HEK293 (cell line): ENCODE data around the gene TMEM131L.

Source experiments
- BCL11B ChIP-seq: fragments of 450-650 bp; formaldehyde crosslinking; IDR thresholded peaks from 2 replicates; pipeline ENCODE4 v1.5.1; 2016; ENCODE audit warnings: low read depth, missing biosample characterization, missing genetic modification characterization
- HOXA7 ChIP-seq: sonication (generic); formaldehyde crosslinking; IDR thresholded peaks from 2 replicates; pipeline ENCODE4 v1.8.1; 2022; ENCODE audit warnings: missing genetic modification reagents, borderline replicate concordance
- IKZF3 ChIP-seq: fragments of 450-650 bp; IDR thresholded peaks from 2 replicates; pipeline ENCODE4 v1.5.0; 2018; ENCODE audit warnings: missing biosample characterization, mild to moderate bottlenecking, missing genetic modification characterization, moderate library complexity
- KLF1 ChIP-seq: fragments of 450-650 bp; formaldehyde crosslinking; IDR thresholded peaks from 2 replicates; pipeline ENCODE4 v1.5.1; 2016; ENCODE audit warnings: missing biosample characterization, missing genetic modification characterization
- KLF10 ChIP-seq: fragments of 450-650 bp; IDR thresholded peaks from 2 replicates; pipeline ENCODE4 v1.5.1; 2018; ENCODE audit warnings: missing biosample characterization, mild to moderate bottlenecking, missing genetic modification characterization
- OSR2 ChIP-seq: fragments of 450-650 bp; formaldehyde crosslinking; IDR thresholded peaks from 2 replicates; pipeline ENCODE4 v1.5.1; 2016; ENCODE audit warnings: missing biosample characterization, missing genetic modification characterization
- OVOL3 ChIP-seq: fragments of 450-650 bp; formaldehyde crosslinking; IDR thresholded peaks from 2 replicates; pipeline ENCODE4 v1.5.1; 2016; ENCODE audit warnings: missing biosample characterization, missing genetic modification characterization
- PRDM1 ChIP-seq: fragments of 450-650 bp; formaldehyde crosslinking; IDR thresholded peaks from 2 replicates; pipeline ENCODE4; 2016; ENCODE audit warnings: missing biosample characterization, missing genetic modification characterization
- SP7 ChIP-seq: fragments of 450-650 bp; formaldehyde crosslinking; IDR thresholded peaks from 2 replicates; pipeline ENCODE4 v1.5.1; 2016; ENCODE audit warnings: missing biosample characterization, missing genetic modification characterization
- WT1 ChIP-seq: fragments of 450-650 bp; formaldehyde crosslinking; IDR thresholded peaks from 2 replicates; pipeline ENCODE4 v1.5.1; 2016; ENCODE audit warnings: missing biosample characterization, missing genetic modification characterization
- ZBTB17 ChIP-seq: fragments of 450-650 bp; formaldehyde crosslinking; IDR thresholded peaks from 2 replicates; pipeline ENCODE4 v1.5.1; 2016; ENCODE audit warnings: missing biosample characterization, missing genetic modification characterization
- ZEB2 ChIP-seq: fragments of 450-650 bp; formaldehyde crosslinking; IDR thresholded peaks from 2 replicates; pipeline ENCODE4 v1.5.1; 2016; ENCODE audit warnings: missing biosample characterization, missing genetic modification characterization
- ZNF138 ChIP-seq: fragments of 450-650 bp; formaldehyde crosslinking; IDR thresholded peaks from 2 replicates; pipeline ENCODE4 v1.5.1; 2016; ENCODE audit warnings: missing biosample characterization, missing genetic modification characterization, borderline replicate concordance
- ZNF404 ChIP-seq: fragments of 450-650 bp; formaldehyde crosslinking; IDR thresholded peaks from 2 replicates; pipeline ENCODE4 v1.5.1; 2017; ENCODE audit warnings: missing biosample characterization, missing genetic modification characterization
- ZNF514 ChIP-seq: fragments of 450-650 bp; formaldehyde crosslinking; IDR thresholded peaks from 2 replicates; pipeline ENCODE4 v1.5.1; 2016; ENCODE audit warnings: missing biosample characterization, missing genetic modification characterization
- ZNF549 ChIP-seq: fragments of 450-650 bp; IDR thresholded peaks from 2 replicates; pipeline ENCODE4 v1.5.1; 2018; ENCODE audit warnings: missing biosample characterization, missing genetic modification characterization, mild to moderate bottlenecking, inconsistent platforms, moderate library complexity
- ZNF600 ChIP-seq: fragments of 450-650 bp; formaldehyde crosslinking; IDR thresholded peaks from 2 replicates; pipeline ENCODE4 v1.5.1; 2016; ENCODE audit warnings: missing biosample characterization, missing genetic modification characterization
- ZNF776 ChIP-seq: fragments of 450-650 bp; formaldehyde crosslinking; IDR thresholded peaks from 2 replicates; pipeline ENCODE4 v1.5.0; 2017; ENCODE audit warnings: missing biosample characterization, missing genetic modification characterization, borderline replicate concordance
- ZNF837 ChIP-seq: fragments of 450-650 bp; formaldehyde crosslinking; IDR thresholded peaks from 2 replicates; pipeline ENCODE4 v1.5.1; 2016; ENCODE audit warnings: missing biosample characterization, missing genetic modification characterization
- ZNF843 ChIP-seq: fragments of 450-650 bp; formaldehyde crosslinking; IDR thresholded peaks from 2 replicates; pipeline ENCODE4 v1.5.1; 2016; ENCODE audit warnings: missing biosample characterization, missing genetic modification characterization
- ZSCAN30 ChIP-seq: fragments of 450-650 bp; IDR thresholded peaks from 2 replicates; pipeline ENCODE4 v1.5.1; 2018; ENCODE audit warnings: missing biosample characterization, mild to moderate bottlenecking, missing genetic modification characterization, moderate library complexity
- TF ChIP-seq, protein P1 (sequence below): fragments of 450-650 bp; IDR thresholded peaks from 2 replicates; pipeline ENCODE4 v1.5.1; 2018; ENCODE audit warnings: missing biosample characterization, mild to moderate bottlenecking, missing genetic modification characterization
- TF ChIP-seq, protein P2 (sequence below): fragments of 450-650 bp; formaldehyde crosslinking; IDR thresholded peaks from 2 replicates; pipeline ENCODE4 v1.5.1; 2016; ENCODE audit warnings: missing biosample characterization, missing genetic modification characterization
- TF ChIP-seq, protein P3 (sequence below): sonication (generic); formaldehyde crosslinking; IDR thresholded peaks from 2 replicates; pipeline ENCODE4 v1.8.1; 2022; ENCODE audit warnings: mild to moderate bottlenecking, moderate library complexity, missing genetic modification reagents
- TF ChIP-seq, protein P4 (sequence below): fragments of 450-650 bp; formaldehyde crosslinking; IDR thresholded peaks from 2 replicates; pipeline ENCODE4 v1.5.1; 2016; ENCODE audit warnings: missing biosample characterization, missing genetic modification characterization
- TF ChIP-seq, protein P5 (sequence below): fragments of 450-650 bp; formaldehyde crosslinking; IDR thresholded peaks from 2 replicates; pipeline ENCODE4 v1.5.1; 2017; ENCODE audit warnings: missing biosample characterization, missing genetic modification characterization
- TF ChIP-seq, protein P6 (sequence below): fragments of 450-650 bp; formaldehyde crosslinking; IDR thresholded peaks from 2 replicates; pipeline ENCODE4 v1.5.1; 2017; ENCODE audit warnings: missing biosample characterization, missing genetic modification characterization

The TMEM131L gene

GRCh38 chr4:153489856-153490558, 23.8 kb downstream of the TMEM131L start (continued):
- no peak for TF ChIP-seq ZNF600 (tag by site-specific recombination)
- TF ChIP-seq ZNF837 = no peak
- no peak for TF ChIP-seq ZNF404 (tag by site-specific recombination)
- 0 out of 2 replicates have a peak, but pooled peaks have one; percentile 29 for TF ChIP-seq KLF10 (tag by site-specific recombination)
- no peak for TF ChIP-seq BCL11B (tag by site-specific recombination)
- TF ChIP-seq PRDM1 (tag by site-specific recombination) = peak; percentile 8; the same call in 1 of the 2 replicates
- TF ChIP-seq, protein P1, sequence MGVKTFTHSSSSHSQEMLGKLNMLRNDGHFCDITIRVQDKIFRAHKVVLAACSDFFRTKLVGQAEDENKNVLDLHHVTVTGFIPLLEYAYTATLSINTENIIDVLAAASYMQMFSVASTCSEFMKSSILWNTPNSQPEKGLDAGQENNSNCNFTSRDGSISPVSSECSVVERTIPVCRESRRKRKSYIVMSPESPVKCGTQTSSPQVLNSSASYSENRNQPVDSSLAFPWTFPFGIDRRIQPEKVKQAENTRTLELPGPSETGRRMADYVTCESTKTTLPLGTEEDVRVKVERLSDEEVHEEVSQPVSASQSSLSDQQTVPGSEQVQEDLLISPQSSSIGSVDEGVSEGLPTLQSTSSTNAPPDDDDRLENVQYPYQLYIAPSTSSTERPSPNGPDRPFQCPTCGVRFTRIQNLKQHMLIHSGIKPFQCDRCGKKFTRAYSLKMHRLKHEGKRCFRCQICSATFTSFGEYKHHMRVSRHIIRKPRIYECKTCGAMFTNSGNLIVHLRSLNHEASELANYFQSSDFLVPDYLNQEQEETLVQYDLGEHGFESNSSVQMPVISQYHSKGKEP = peak; percentile 76
- no peak for TF ChIP-seq ZSCAN30
- no peak for TF ChIP-seq ZNF138 (tag by site-specific recombination)
- no peak for TF ChIP-seq ZNF549
- TF ChIP-seq ZBTB17 = peak; percentile 46; the same call in 1 of the 2 replicates
- TF ChIP-seq, protein P2, sequence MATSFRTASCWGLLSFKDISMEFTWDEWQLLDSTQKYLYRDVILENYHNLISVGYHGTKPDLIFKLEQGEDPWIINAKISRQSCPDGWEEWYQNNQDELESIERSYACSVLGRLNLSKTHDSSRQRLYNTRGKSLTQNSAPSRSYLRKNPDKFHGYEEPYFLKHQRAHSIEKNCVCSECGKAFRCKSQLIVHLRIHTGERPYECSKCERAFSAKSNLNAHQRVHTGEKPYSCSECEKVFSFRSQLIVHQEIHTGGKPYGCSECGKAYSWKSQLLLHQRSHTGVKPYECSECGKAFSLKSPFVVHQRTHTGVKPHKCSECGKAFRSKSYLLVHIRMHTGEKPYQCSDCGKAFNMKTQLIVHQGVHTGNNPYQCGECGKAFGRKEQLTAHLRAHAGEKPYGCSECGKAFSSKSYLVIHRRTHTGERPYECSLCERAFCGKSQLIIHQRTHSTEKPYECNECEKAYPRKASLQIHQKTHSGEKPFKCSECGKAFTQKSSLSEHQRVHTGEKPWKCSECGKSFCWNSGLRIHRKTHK (tag by site-specific recombination) = no peak
- no peak for TF ChIP-seq ZNF776 (tag by site-specific recombination)
- no peak for TF ChIP-seq ZNF514 (tag by site-specific recombination)
- TF ChIP-seq KLF1 (tag by site-specific recombination) = 0 out of 2 replicates have a peak, but pooled peaks have one; percentile 20
- TF ChIP-seq SP7 (tag by site-specific recombination) = peak; percentile 93
- TF ChIP-seq, protein P3, sequence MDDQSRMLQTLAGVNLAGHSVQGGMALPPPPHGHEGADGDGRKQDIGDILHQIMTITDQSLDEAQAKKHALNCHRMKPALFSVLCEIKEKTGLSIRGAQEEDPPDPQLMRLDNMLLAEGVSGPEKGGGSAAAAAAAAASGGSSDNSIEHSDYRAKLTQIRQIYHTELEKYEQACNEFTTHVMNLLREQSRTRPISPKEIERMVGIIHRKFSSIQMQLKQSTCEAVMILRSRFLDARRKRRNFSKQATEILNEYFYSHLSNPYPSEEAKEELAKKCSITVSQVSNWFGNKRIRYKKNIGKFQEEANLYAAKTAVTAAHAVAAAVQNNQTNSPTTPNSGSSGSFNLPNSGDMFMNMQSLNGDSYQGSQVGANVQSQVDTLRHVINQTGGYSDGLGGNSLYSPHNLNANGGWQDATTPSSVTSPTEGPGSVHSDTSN (CRISPR knock-in tag) = no peak
- TF ChIP-seq, protein P4, sequence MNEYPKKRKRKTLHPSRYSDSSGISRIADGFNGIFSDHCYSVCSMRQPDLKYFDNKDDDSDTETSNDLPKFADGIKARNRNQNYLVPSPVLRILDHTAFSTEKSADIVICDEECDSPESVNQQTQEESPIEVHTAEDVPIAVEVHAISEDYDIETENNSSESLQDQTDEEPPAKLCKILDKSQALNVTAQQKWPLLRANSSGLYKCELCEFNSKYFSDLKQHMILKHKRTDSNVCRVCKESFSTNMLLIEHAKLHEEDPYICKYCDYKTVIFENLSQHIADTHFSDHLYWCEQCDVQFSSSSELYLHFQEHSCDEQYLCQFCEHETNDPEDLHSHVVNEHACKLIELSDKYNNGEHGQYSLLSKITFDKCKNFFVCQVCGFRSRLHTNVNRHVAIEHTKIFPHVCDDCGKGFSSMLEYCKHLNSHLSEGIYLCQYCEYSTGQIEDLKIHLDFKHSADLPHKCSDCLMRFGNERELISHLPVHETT = no peak
- TF ChIP-seq, protein P5, sequence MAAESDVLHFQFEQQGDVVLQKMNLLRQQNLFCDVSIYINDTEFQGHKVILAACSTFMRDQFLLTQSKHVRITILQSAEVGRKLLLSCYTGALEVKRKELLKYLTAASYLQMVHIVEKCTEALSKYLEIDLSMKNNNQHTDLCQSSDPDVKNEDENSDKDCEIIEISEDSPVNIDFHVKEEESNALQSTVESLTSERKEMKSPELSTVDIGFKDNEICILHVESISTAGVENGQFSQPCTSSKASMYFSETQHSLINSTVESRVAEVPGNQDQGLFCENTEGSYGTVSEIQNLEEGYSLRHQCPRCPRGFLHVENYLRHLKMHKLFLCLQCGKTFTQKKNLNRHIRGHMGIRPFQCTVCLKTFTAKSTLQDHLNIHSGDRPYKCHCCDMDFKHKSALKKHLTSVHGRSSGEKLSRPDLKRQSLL (tag by site-specific recombination) = peak; percentile 65; the same call in 1 of the 2 replicates
- peak; percentile 58 for TF ChIP-seq ZEB2 (tag by site-specific recombination)
- TF ChIP-seq HOXA7 (CRISPR knock-in tag) = no peak
- TF ChIP-seq ZNF843 (tag by site-specific recombination) = peak; percentile 57; the same call in 1 of the 2 replicates
- TF ChIP-seq OSR2 = peak; percentile 88
- TF ChIP-seq OVOL3 (tag by site-specific recombination) = peak; percentile 42; the same call in 1 of the 2 replicates
- TF ChIP-seq IKZF3 = peak; percentile 66; the same call in 1 of the 2 replicates
- TF ChIP-seq, protein P6, sequence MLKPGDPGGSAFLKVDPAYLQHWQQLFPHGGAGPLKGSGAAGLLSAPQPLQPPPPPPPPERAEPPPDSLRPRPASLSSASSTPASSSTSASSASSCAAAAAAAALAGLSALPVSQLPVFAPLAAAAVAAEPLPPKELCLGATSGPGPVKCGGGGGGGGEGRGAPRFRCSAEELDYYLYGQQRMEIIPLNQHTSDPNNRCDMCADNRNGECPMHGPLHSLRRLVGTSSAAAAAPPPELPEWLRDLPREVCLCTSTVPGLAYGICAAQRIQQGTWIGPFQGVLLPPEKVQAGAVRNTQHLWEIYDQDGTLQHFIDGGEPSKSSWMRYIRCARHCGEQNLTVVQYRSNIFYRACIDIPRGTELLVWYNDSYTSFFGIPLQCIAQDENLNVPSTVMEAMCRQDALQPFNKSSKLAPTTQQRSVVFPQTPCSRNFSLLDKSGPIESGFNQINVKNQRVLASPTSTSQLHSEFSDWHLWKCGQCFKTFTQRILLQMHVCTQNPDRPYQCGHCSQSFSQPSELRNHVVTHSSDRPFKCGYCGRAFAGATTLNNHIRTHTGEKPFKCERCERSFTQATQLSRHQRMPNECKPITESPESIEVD (tag by site-specific recombination) = peak; percentile 80
- TF ChIP-seq WT1 (tag by site-specific recombination) = peak; percentile 97
